Hair follicular keratinocyte (primary cell): ENCODE measurements around the gene PPP6R3. TPM values are rescaled to one million over a fixed set of nuclear protein-coding genes. Genes with fewer than 3 reads are reported as not detected.

ENCODE experiments used
- total RNA-seq: library from RNA; depleted of rRNA; stranded (reverse); fragments of >200 nt; gene quantifications from 2 replicates; pipeline ENCODE4 v1.2.3, GENCODE V29; 2015

PPP6R3 gene, protein sequence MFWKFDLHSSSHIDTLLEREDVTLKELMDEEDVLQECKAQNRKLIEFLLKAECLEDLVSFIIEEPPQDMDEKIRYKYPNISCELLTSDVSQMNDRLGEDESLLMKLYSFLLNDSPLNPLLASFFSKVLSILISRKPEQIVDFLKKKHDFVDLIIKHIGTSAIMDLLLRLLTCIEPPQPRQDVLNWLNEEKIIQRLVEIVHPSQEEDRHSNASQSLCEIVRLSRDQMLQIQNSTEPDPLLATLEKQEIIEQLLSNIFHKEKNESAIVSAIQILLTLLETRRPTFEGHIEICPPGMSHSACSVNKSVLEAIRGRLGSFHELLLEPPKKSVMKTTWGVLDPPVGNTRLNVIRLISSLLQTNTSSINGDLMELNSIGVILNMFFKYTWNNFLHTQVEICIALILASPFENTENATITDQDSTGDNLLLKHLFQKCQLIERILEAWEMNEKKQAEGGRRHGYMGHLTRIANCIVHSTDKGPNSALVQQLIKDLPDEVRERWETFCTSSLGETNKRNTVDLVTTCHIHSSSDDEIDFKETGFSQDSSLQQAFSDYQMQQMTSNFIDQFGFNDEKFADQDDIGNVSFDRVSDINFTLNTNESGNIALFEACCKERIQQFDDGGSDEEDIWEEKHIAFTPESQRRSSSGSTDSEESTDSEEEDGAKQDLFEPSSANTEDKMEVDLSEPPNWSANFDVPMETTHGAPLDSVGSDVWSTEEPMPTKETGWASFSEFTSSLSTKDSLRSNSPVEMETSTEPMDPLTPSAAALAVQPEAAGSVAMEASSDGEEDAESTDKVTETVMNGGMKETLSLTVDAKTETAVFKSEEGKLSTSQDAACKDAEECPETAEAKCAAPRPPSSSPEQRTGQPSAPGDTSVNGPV
- 62.0 and 62.1 TPM in 2 replicates for total RNA-seq

DNA sequence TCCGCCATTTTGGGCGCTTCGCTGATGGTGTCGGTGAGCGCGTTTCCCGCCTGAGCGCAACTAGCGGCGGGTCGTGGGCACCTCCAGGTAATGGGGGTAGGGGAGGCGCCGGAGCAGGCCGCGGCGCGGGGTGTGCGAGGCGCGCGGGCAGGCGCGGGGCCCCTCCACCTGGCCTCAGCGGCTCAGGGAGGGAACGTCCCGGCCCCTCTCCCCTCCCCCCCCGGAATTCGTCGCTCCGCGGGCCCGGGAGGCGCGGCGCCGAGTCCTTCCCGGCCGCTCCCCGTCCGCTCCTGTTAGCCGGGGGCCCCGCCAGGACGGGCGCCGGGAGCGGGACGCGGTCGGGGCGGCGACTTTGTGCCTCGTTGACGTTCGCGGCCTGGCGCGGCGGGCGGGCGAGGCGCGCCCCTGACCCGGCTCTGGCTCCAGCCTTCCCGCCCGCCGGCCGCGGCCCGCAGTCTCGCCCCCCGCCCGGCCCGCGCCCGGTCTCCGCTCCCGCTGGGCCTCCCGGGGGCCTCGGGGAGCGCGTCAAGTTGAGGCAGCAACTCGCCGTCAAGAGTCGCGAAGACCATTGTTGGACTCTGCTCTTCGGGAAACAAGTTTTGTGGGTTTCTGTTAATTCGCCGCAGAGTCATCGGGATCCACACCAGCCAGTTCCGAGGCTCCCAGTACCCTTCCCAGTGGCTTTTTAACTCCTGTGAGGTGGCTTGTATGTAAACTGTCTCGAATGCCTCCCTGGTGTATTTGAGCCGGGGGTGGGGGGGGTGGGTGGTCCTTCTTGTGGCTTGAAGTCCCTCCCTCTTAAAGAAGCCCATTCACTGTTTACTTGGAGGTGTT lies at the start of gene PPP6R3:
PPP6R3 (plus strand) TSS at position 12 of the 834 bp plus-strand sequence. CDS start 76,913 bp downstream, outside the sequence.

Other genes with a start within 250 kb of the PPP6R3 start
- gene KMT5B, start 247.5 kb upstream of the PPP6R3 start, total RNA-seq, result 12.5 and 14.6 TPM in 2 replicates
- 54.2 and 85.4 TPM in 2 replicates for gene C11orf24, start 188.8 kb upstream of the PPP6R3 start, total RNA-seq
- 20.2 and 28.5 TPM in 2 replicates for gene LRP5, start 148.2 kb upstream of the PPP6R3 start, total RNA-seq
- 5.4 and 6.1 TPM in 2 replicates for gene GAL, start 223.8 kb downstream of the PPP6R3 start, total RNA-seq